Astrocyte (in vitro differentiated cells and primary cell): ENCODE measurements around the gene CAPN12.

Experiments
- EZH2 ChIP-seq: IDR thresholded peaks from 2 replicates; pipeline ENCODE4 v1.6.1; 2012; ENCODE audit warnings: mild to moderate bottlenecking, low read length, inconsistent platforms; ENCODE audit not compliant: insufficient read depth
- TF ChIP-seq, protein P1 (sequence below): IDR thresholded peaks from 2 replicates; pipeline ENCODE4 v1.5.1; 2011; ENCODE audit warnings: low read depth, mild to moderate bottlenecking, inconsistent platforms, low read length, moderate library complexity; ENCODE audit not compliant: insufficient read depth

DNA sequence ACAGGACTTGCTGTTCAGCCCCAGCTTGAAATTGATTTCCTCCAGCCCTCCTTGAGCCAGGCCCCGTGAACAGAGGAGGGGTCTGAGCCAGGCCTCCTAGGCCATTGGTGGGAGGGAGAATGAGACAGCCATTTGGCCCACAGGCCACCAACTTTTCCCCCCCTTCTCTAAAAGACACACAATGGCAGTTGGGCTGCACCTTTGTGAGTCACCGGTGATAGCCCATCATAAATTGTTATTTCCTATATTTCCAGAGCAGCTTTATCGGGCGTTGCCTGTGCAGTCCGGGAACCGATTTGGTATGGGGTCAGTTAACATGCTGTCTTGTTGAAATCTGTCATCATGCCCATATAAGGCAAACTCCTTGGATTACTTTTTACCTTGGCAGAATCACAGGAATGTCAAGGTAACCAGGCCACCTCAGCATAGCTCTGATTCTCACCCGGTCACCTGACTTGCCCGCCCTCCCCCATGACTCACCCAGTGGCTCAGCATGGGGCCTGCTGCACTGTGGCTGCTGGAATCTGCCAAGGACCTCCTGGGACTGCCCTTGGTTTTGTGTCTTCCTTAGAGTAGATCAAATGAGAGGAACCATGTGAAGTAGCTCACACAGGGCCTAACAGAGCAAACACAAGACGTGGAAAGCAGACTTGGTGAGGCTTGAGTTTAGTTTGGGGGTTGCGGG is 60.7 kb downstream of the CAPN12 start:
- TF ChIP-seq, protein P1, sequence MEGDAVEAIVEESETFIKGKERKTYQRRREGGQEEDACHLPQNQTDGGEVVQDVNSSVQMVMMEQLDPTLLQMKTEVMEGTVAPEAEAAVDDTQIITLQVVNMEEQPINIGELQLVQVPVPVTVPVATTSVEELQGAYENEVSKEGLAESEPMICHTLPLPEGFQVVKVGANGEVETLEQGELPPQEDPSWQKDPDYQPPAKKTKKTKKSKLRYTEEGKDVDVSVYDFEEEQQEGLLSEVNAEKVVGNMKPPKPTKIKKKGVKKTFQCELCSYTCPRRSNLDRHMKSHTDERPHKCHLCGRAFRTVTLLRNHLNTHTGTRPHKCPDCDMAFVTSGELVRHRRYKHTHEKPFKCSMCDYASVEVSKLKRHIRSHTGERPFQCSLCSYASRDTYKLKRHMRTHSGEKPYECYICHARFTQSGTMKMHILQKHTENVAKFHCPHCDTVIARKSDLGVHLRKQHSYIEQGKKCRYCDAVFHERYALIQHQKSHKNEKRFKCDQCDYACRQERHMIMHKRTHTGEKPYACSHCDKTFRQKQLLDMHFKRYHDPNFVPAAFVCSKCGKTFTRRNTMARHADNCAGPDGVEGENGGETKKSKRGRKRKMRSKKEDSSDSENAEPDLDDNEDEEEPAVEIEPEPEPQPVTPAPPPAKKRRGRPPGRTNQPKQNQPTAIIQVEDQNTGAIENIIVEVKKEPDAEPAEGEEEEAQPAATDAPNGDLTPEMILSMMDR, result no peak
- TF ChIP-seq EZH2, result no peak
